Pulmonary artery endothelial cell (primary cell): Measurements from ENCODE around the gene NGFR. TPM values are rescaled to one million over a fixed set of nuclear protein-coding genes. Genes with fewer than 3 reads are reported as not detected.

Experiments
- DNase-seq: peaks from one replicate; pipeline ENCODE4 v3.0.0-alpha.2; 2011; ENCODE audit warnings: low read depth, low spot score
- total RNA-seq: library from RNA; depleted of rRNA; stranded (reverse); fragments of >200 nt; gene quantifications from 2 replicates; pipeline ENCODE4 v1.2.3, GENCODE V29; 2014

Gene NGFR
- total RNA-seq, 1 donor from 2014 or later = 0.07 TPM

GRCh38 chr17:49515196-49515770 lies 20.2 kb downstream of the NGFR start:
- no peak for DNase-seq

GRCh38 chr17:49516180-49516579 lies 21.1 kb downstream of the NGFR start:
- DNase-seq = no peak

GRCh38 chr17:49518346-49519078 lies 23.4 kb downstream of the NGFR start:
- no peak for DNase-seq

- no peak for DNase-seq
Observed at GRCh38 chr17:49519781-49520180, 24.7 kb downstream of the NGFR start.

- no peak for DNase-seq
Observed at GRCh38 chr17:49520386-49521087, 25.4 kb downstream of the NGFR start.

- no peak for DNase-seq
Observed at GRCh38 chr17:49521088-49521450, 26.0 kb downstream of the NGFR start.

GRCh38 chr17:49521471-49522356 lies 26.6 kb downstream of the NGFR start:
- no peak for DNase-seq

- no peak for DNase-seq
Observed at GRCh38 chr17:49522357-49522890, 27.3 kb downstream of the NGFR start.

- DNase-seq = no peak
Observed at GRCh38 chr17:49523196-49523595, 28.1 kb downstream of the NGFR start.

- no peak for DNase-seq
Observed at GRCh38 chr17:49523706-49524472, 28.8 kb downstream of the NGFR start.

- no peak for DNase-seq
Observed at GRCh38 chr17:49524473-49525359, 29.6 kb downstream of the NGFR start.

GRCh38 chr17:49525831-49526741 lies 31.0 kb downstream of the NGFR start:
- DNase-seq = no peak

- no peak for DNase-seq
Observed at GRCh38 chr17:49527927-49528651, 33.0 kb downstream of the NGFR start.

- no peak for DNase-seq
Observed at GRCh38 chr17:49528966-49529365, 33.9 kb downstream of the NGFR start.

GRCh38 chr17:49530118-49530517 lies 35.0 kb downstream of the NGFR start:
- DNase-seq = no peak

GRCh38 chr17:49543860-49544259 lies 48.8 kb downstream of the NGFR start:
- DNase-seq = no peak

GRCh38 chr17:49545007-49545660 lies 50.0 kb downstream of the NGFR start:
- DNase-seq = no peak
